ENCODE measurements around the gene HIPK3.
"Not testable (repeated sequence)": the region's sequence is repeated elsewhere in the genome, so short reads cannot be mapped to it uniquely, and the experiment has no call there.

Gene HIPK3

DNA sequence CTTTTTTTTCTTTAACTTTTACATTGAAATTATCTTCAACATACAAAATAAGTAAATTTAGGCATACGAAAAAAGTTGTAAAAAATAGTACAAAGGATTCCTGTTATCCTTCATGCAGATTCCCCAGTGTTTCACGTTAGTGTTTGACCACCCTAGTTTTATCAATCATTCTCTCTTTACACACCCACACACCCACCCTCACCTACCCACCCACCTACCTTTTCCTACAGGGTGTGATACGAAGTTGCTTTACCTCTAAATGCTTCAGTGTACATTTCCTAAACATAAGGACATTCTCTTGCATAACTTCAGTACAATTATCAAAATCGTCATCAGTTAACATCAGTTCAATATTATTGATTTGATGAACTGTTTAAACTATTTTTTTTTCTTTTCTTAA, 37.0 kb downstream of the HIPK3 start:
- Histone ChIP-seq H3K4me1 (peaks cover 0 to 62% (median 19%) of the 10 kb centered on the region in 4 donors), H3K9me3 (no peaks in the 10 kb centered on the region), H3K4me3 (no peak overlapping the region), H3K27me3 (no peaks in the 10 kb centered on the region), H3K36me3 (no peaks in the 10 kb centered on the region), H3K27ac (no peak overlapping the region)
- no peak for DNase-seq
- TF ChIP-seq, protein P1, sequence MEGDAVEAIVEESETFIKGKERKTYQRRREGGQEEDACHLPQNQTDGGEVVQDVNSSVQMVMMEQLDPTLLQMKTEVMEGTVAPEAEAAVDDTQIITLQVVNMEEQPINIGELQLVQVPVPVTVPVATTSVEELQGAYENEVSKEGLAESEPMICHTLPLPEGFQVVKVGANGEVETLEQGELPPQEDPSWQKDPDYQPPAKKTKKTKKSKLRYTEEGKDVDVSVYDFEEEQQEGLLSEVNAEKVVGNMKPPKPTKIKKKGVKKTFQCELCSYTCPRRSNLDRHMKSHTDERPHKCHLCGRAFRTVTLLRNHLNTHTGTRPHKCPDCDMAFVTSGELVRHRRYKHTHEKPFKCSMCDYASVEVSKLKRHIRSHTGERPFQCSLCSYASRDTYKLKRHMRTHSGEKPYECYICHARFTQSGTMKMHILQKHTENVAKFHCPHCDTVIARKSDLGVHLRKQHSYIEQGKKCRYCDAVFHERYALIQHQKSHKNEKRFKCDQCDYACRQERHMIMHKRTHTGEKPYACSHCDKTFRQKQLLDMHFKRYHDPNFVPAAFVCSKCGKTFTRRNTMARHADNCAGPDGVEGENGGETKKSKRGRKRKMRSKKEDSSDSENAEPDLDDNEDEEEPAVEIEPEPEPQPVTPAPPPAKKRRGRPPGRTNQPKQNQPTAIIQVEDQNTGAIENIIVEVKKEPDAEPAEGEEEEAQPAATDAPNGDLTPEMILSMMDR (IDR thresholded peaks at IDR 0.05), result no peak
- intact Hi-C loops (cut with DNase I; ENCODE audit: low total_unique reads), result no loop called here

DNA sequence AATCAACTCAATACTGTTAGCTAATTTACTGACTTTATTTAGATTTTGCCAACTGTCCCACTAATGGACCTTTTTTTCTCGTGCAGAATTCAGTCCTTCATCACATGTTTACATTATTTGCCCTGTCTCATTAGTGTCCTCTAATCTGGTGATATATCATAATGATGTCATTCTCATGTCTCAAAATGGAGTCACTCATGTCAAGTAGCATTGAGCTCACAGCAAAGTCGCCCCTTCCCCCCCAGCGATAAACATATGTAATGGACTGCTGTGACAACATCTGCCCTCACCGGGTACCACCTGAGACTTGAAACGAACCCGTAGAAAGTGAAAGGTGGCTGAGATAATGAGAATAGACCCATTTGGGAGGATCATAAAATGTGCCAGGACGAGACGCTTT, 37.6 kb downstream of the HIPK3 start:
- no peak overlapping the region for H3K27ac ChIP-seq
- H3K27me3 ChIP-seq, result no peaks in the 10 kb centered on the region
- no peak for DNase-seq
- TF ChIP-seq, protein P1 (IDR thresholded peaks at IDR 0.05), result no peak
- no peaks in the 10 kb centered on the region for H3K9me3 ChIP-seq
- intact Hi-C loops (cut with DNase I; ENCODE audit: low total_unique reads), result no loop called here
- H3K4me3 ChIP-seq, result no peak overlapping the region
- no peaks in the 10 kb centered on the region for H3K36me3 ChIP-seq
- H3K4me1 ChIP-seq, result peaks cover 0 to 57% (median 18%) of the 10 kb centered on the region in 4 donors

DNA sequence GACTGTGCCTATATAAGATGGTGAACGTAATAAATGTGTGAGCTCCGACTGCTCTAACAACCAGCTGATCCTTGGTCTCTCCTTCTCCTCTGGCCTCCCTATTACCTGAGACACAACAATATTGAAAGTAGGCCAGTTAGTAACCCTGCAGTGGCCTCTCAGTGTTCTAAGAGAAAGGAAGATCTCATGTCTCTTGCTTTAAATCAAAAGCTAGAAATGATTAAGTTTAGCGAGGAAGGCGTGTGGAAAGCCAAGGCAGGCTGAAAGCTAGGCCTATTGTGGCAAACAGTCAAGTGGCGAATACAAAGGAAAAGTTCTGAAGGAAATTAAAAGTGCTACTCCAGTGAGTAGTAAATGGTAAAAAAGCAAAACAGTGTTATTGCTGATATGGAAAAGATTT, 39.5 kb downstream of the HIPK3 start:
- DNase-seq, result no peak
- Histone ChIP-seq H3K4me1 (peaks cover 0 to 46% (median 11%) of the 10 kb centered on the region in 4 donors), H3K27me3 (no peaks in the 10 kb centered on the region), H3K36me3 (no peaks in the 10 kb centered on the region), H3K4me3 (no peak overlapping the region), H3K9me3 (no peaks in the 10 kb centered on the region), H3K27ac (no peak overlapping the region)
- TF ChIP-seq, protein P1 (IDR thresholded peaks at IDR 0.05), result no peak
- intact Hi-C loops (cut with DNase I; ENCODE audit: low total_unique reads), result no loop called here

DNA sequence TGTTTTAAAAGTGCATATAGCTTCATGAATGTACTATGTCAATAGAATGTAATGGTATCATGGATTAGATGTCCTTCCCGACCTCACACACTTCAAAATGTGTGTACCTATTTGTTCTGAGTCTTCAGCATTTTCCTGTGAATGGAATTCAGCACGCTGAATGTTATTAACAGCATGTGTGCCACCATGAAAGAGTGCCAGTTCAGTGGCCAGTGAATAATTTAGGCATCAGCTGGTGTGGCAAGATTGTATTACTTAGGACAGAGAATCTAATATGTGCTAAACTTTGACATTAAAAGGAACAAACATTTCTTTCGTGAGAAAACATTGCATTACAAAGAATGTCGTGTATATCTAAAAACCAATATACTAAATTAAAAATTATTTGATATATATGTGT, 46.4 kb downstream of the HIPK3 start:
- no peaks in the 10 kb centered on the region for H3K36me3 ChIP-seq
- intact Hi-C loops (cut with DNase I; ENCODE audit: low total_unique reads), result no loop called here
- H3K4me1 ChIP-seq, result peaks cover 0 to 62% (median 13%) of the 10 kb centered on the region in 4 donors
- no peak overlapping the region for H3K27ac ChIP-seq
- no peaks in the 10 kb centered on the region for H3K27me3 ChIP-seq
- DNase-seq, result no peak
- TF ChIP-seq, protein P1 (IDR thresholded peaks at IDR 0.05), result no peak
- H3K4me3 ChIP-seq, result no peak overlapping the region
- no peaks in the 10 kb centered on the region for H3K9me3 ChIP-seq

DNA sequence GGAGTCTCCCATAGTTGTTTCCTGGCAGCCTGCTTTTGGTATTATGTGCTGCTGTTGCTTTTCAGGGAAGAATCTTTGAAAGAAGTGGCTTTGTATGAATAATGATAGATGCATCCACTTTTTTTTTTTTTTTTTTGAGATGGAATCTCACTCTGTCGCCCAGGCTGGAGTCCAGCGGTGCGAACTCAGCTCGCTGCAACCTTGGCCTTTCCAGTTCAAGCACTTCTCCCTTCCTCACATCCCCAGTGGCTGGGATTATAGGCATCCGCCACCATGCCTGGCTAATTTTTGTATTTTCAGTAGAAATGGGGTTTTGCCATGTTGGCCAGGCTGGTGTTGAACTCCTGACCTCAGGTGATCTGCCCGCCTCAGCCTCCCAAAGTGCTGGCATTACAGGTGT, 49.6 kb downstream of the HIPK3 start:
- DNase-seq; H3K36me3 ChIP-seq; H3K27ac ChIP-seq; H3K9me3 ChIP-seq; intact Hi-C loops (cut with DNase I; ENCODE audit: low total_unique reads); H3K27me3 ChIP-seq; H3K4me3 ChIP-seq: not testable (repeated sequence)
- H3K4me1 ChIP-seq, result peaks cover 0 to 67% (median 15%) of the 10 kb centered on the region in 4 donors

DNA sequence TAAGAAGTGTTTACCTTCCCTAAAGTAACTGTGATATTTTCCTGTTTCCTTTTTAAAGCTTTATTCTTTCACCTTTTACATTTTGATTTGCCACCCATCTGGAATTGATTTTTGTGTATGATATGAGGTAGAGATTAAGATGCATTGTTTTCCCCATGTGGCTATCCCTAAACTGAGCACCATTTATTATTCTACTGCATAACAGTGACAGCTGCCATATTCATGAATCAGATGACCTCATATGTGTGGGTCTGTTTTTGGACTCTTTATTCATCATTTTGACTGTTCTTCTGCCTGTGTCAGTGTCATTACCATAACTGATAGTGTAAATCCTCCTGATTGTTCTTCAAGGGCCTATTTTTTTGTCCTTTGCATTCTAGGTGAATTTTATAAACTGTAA, 50.8 kb downstream of the HIPK3 start:
- intact Hi-C loops (cut with DNase I; ENCODE audit: low total_unique reads), result no loop called here
- TF ChIP-seq, protein P1 (IDR thresholded peaks at IDR 0.05), result no peak
- peaks cover 0 to 67% (median 14%) of the 10 kb centered on the region in 4 donors for H3K4me1 ChIP-seq

More for the DNA sequence above, 50.8 kb downstream of the HIPK3 start:
- no peak for DNase-seq
- Histone ChIP-seq H3K9me3 (no peaks in the 10 kb centered on the region), H3K4me3 (no peak overlapping the region), H3K36me3 (no peaks in the 10 kb centered on the region), H3K27ac (no peak overlapping the region), H3K27me3 (no peaks in the 10 kb centered on the region)

Data from tibial artery (tissue), 4 donors.